ENCODE measurements around the gene BTRC.
A peak's percentile ranks its signal among the peaks of the same experiment; 100 is the strongest.
"Not testable (repeated sequence)": the region's sequence is repeated elsewhere in the genome, so short reads cannot be mapped to it uniquely, and the experiment has no call there.

The BTRC gene

DNA sequence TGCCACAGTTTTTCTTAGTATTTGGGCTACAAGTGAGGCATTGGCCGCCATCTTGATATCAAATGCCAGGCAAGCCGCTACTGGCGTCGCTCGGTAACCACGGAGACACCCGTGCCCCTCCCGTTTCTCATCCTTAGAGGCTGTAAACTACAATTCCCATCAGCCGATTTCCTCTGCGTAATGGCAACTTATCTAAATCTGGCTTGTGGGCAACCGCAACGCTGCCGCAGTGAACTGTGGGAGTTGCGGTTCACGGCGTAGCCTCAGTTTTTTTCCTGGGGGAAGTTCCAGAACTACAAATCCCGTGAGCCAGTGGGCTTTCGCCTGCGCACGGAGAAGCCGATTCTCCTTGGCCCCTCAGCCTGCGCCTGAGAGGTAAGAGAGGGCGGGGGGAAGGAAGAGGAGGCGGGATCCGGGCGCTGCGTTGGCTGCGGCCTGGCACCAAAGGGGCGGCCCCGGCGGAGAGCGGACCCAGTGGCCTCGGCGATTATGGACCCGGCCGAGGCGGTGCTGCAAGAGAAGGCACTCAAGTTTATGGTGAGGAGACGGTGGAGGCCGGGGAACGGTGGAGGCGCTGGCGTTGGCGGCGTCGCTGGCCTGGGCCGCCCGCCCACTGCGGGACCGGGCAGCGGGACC, at the start of gene BTRC:
Gene BTRC, plus strand, starts transcription at position 474 of the 636 bp plus-strand sequence. Its CDS starts 16 bp downstream, at position 490.
- peak; percentile 94 for DNase-seq

DNA sequence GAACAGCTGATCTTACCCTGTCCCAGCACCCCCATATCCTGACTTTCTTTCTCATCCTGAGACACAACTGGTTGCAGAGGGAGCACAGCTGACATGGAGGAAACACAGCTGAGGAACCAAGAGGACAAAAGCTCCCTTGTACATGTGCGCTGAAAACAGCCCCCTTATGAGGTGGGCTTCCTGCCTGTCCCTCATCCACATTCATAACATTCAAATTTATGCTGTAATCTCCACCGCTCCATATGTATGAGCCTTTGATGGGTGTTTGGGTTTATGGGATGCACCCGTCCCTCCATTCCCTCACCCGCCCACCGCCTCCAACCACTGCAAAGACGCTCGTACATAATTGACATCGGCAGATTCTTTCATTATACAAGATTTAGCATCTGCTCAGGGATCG, 49.6 kb upstream of the BTRC start:
- DNase-seq: no peak

DNA sequence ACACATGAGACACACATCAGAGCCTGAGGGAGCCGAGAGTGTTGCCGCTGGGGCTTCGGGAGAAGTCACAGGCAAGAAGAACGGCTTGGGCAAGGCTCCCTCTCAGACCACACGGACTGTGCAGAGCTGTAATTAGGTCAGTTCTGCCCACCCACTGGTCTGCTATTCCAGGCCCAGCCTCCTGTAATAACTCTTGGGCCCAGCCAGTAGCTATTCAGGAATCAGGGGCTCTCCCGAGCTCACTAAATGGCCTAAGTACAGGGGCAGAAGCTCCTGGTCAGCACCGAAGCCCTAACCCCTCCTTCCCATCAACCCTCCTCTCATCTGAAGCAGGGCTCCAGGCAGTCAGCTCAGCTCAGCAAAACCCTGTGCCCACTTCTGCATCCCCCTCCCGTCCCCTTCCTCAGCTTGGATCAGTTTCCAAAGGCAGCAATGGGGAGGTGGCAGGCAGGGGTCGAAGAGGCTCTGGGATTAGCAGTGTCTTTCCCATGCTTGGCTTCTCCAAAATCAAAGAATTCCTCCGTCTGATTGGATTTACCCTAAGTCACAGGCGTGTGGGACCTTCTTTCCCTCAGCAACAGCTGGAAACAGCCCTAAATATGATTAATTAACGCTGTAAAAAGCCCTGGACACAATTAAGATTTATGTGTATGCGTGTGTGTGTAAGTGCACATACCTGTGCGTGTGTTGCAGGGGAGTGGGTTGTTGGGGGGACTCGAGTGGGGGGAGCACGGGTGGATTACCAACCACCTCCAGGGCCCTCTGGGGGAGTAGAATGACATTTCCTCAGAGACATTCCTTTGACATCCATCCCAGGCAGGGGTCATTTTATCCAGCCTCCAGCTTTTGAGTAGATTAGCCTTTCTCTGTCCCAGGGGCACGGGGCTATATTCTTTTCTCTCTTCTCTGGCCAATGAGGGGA, 48.4 kb upstream of the BTRC start:
- no peak for DNase-seq

DNA sequence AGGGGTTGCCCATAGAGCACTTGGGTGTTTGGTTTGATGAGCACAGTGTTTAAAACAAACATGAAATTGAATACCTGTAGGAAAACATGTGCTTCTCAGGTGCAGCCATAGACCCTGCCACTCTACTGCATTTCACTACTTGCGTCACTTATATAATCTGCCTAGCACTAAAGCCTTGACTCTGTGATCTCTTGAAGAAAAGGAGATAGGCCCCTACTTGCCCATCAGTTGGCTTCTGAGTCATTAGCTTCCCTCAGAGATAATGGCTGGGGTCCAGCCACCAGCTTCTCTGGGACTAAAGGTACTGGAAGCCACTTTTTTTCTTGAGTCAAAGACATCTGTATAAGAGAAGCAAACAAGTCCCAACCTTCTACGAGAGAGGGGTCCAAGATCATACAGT, 45.9 kb upstream of the BTRC start:
- DNase-seq: no peak

DNA sequence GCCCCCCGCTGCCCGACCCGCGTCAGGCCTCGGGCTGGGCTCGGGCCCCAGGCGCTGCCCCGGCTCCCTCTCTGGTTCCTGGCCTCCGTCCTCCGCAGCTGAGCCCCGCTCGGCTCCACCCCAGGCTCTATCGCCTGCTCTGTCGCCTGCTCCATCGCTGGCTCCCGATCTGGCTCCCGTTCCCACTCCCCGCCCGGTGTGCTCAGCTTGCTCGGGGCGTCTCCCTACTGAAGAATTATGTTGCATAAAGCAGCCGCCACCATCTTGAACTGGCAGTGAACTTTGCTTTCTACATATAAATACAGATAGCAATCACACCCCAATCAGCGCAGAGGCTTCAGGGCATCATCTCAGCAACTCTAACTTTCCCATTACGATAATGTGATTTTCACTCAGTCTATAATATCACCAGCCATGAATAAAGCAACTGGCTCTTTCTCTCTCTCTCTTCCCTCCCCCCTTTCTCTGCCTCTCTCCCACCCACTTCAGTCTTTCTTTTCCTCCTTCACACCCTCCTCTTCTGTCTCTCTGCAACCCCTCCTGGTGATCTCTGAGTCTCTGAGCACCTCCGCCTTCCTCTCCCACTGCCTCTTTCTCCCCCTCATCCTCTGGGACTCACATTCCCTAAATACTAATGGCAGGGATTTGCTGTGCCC, 43.3 kb upstream of the BTRC start:
- no peak for DNase-seq

DNA sequence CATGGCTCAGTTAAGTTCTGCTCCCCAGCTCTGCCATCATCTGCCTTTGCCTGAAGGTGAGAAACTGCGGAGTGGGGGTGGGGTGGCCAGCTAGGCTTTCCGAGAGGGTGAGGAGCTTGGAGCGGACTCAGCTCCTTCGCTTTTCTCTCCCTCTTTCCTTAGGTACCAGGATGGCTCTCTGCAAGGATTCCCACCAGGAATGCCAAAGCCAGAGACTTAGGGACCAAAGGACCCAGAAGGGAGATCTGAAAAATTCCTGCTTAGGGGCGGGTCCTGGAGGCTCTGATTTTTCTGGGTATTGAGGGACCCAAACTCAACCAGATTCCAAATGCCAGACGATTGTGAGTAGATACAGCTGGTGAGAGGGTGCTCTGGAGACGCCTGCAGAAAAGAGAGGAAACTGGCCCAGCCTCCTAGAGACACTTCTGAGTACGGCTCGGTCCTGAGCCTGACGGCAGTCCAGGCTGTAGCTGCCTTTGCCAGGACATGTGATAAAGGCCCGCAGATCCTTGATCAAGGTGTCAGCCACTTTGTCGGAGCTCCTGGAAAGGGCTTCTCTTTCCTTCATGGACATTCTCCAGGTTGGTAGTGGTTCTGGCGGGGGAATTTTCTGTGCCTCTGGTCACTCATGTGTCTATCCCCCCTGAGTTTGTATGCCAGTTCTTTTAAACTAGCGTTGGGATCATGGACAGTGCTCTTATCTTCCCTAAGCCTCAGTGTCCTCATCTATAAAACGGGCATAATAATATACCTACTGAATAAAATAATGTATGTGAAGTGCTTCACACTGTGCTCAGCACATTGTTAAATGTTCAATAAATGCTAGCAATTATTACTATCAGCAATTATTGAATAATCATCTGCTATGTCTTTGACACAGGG, 42.5 kb upstream of the BTRC start:
- no peak for DNase-seq

DNA sequence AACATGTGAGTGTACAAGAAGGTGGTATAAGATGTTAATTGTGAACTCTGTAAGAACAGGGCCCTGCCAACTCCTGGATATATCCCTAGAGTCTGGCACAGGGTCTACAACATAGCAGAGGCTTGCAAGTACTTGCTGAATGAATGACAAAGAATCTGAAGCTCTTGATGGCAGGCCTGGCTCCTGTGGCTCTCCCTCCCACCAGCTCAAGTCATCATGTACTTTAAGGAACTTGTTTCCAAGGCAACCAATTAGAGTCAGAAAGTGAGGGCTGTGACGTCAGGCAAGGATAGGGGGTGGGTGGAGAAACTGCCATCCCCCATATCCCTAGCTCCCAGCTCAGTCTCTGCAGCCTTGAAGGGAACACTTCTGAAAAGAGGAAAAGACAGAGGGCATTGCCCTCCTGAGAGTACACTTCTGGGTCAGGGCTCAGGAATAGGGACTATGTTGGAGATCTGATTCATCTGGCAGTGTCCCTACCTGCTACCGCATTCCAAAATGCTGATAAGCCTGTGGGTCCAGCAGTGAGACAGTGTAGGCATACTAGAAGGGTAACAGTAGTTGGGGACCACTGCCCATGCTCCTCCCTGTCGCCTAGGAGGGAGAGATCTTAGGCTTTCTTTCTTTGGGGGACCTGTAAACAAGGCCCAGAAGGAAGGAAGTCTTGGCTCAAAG, 34.6 kb upstream of the BTRC start:
- DNase-seq: no peak

DNA sequence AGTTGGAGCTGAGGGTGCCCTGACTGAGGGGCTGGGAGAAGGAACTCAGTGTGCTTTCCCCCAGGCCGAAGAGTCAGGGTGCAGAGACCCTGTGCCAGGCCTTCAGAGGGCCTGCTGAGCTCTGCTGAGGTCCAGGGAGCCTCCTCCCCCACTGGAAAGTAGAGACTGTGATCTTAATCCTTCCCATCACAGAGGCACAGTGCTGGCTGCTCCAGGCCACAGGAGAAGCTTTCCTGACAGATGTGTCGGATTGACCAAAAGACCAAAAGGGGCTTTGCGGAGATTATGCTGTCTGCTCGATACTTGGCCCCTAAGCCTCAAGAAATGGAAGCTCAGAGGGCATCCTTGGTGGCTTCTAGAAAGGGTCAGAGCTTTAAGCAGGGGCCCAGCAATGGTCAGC, 32.9 kb upstream of the BTRC start:
- no peak for DNase-seq

DNA sequence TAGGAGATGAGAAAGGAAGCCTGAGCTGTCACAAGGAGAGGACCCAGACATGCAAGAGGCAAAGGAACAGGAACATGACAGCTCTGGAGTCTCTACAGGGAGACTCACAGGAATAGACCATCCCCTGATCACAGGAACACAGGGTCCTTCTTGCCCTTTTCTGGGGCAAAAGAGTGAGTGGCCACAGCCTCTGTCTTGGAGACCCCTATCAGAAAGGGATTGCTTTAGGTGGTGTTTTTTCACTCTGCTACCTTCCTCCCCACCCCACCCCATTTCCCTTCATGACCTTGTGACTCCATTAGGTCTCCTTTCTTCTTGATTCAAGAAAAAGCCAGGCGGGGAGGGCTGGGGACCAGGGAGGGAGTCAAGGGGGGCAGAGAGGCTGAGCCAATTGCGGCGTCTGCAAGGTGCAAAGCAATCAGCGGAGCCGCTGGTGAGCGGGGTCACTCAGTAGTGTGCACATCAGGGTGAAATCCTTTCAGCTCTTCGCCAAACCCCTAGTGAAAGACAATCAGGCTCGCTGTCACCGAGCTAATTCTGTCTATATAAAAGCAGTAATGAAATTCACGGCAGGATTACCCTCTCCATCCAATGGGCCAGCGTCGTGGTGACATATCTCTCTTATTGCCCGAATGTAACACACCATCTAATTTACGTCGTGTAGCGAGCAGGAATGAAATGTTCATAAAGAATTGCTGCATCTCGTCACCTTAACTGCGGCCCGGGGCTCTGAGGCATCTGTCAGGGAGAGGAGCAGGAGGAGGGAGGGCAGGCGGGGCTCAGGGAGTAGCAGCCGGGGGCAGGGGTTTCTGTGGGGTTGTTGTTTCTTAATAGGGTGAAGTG, 31.5 kb upstream of the BTRC start:
- no peak for DNase-seq

DNA sequence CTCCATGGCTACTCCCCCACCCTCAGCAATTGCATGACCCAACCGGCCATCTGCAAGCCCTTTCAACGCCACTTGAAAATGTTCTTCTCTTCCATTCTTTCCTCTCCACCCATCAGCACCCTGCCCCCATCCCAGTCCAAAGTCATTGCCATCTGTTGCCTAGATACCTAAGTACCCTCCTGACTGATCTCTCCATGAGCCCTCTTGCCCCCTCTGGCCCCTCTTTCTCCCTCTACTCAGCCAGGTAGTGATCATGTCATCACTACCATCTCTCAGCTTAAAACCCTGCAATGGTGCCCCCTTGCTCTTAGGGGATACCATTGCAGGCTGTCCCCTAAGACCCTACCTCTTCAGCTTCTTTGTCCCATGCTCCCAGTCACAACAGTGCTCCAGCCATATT, 30.5 kb upstream of the BTRC start:
- no peak for DNase-seq

DNA sequence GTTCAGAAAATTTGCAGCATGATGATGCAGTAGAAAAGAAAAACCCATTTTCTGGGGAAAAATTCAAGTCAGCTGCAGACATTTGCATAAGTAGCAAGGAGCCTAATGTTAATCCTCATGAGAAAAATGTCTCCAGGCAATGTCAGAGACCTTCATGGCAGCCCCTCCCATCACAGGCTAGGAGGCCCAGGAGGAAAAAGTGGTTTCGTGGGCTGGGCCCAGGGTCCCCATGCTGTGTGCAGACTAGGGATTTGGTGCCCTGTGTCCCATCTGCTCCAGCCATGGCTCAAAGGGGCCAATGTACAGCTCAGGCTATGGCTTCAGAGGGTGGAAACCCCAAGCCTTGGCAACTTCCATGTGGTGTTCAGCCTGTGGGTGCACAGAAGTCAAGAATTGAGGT, 26.5 kb upstream of the BTRC start:
- not testable (repeated sequence) for DNase-seq

DNA sequence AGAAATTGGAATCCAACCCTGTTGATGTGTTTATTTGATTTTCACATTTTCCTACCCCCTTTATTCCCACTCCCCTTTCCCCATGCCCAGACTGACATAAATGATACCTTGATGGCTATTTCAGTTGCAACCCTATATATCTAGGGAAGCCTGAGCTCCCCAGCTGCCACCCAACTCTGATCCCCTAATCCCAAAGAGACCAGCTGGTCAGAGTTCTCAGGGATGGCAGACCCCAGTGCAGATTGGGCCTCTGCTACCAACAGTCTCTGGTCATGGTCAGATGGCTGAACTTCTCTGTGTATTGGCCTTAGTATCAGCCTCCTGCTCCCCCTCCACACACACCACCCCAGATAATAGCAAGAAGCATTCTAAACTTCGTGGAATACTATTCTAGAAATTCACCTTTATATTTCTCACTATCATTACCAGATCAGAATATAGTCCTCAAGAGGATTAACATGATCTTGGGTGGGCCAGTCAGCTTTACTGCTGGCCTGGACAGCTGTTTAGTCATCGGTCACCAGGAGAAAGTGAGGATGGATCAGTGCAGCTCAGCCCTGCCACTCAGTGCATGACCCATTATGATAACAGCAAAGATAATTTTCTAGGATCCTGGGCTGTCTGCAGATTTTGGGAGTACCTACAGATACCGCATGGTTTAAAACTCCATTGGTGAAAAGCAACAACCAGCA, 24.5 kb upstream of the BTRC start:
- DNase-seq: no peak

DNA sequence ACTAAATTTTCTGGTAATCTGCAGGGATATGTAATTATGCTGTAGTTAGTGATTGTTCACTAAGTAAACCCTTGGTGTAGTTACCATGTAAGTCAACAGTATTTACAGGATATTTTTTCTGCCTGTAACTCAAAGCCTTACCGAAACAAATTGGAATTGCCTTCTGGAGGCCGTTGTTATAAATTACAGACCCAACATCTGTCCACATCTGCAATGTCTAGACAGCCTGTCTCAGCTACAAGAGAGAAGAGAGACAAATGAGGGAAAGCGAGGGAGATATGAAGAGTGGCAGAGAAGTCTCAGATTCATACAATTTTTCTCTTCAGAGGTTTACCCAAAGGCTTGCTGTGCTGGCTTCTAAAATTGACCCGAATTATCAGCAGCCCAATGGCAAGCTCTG, 23.7 kb upstream of the BTRC start:
- DNase-seq: no peak

DNA sequence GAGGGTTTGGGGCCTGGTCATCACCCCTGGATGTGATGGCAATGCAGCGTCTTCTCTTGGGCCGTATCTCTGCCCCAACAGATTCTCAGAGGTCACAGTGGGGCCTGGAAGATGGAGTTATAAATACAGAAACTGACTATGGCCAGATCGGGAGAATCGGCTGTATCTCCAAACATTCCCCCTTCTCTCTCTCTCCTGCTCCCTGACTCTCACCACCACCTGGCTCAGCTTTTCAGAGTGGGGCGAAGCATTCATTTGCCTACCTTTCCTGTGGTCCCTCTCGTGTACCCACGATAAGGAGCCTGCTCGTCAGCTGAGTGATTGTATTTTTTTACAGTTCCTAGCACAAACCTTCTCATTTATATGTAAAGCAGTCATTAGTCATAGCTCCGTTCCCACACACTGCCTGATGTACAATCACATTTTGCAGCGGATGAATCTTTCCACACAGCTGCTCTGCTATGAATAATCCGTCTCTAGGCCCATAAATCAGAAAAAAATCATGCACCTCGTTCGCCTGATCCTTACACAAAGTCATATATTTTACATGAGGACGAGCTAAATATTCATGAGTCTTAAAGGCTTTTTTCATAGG, 23.2 kb upstream of the BTRC start:
- no peak for DNase-seq

DNA sequence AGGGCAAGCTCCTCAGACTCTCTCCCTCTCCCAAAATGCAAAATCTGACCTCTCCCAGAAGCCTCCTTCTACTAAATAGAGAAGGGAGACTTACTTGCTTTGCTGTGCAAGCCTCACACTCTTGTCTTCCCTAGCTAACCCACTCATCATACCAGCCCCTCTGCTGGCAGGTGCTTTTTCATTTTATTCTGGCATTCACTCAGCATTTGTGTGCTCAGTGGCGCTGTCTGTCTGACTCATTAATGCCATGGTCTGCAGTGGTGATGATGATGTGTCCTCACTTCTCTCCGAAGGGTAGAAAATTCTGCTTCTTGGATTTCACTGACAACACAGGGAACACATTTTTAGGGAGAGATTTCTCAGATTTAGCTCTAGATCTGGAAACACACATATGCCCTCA, 22.0 kb upstream of the BTRC start:
- DNase-seq: no peak

DNA sequence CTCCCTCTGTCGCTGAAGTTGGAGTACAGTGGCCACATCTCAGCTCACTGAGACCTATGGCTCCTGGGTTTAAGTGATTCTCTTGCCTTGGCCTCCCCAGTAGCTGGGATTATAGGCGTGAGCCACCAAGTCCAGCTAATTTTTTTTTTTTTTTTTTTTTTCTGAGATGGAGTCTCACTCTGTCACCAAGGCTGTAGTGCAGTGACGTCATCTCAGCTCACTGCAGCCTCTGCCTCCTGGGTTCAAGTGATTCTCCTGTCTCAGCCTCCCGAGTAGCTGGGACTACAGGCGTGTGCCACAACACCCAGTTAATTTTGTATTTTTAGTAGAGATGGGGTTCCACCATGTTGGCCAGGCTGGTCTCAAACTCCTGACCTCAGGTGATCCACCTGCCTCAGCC, 19.7 kb upstream of the BTRC start:
- DNase-seq: not testable (repeated sequence)

DNA sequence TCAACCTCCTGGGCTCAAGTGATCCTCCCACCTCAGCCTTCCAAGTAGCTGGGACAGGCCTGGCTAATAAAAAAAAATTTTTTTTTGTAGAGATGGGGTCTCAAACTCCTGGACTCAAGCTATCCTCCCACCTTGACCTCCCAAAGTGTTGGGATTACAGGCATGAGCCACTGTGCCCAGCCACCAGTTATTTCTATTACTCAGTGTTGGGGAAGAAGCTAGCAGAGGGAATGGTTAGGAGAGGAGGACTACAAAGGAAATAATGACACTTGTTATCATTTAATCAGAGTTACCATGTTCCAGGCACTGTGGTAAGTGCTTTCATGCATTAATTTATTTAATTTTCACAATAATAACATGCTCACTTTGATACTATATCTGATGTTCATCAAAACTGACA, 17.6 kb upstream of the BTRC start:
- DNase-seq: no peak

DNA sequence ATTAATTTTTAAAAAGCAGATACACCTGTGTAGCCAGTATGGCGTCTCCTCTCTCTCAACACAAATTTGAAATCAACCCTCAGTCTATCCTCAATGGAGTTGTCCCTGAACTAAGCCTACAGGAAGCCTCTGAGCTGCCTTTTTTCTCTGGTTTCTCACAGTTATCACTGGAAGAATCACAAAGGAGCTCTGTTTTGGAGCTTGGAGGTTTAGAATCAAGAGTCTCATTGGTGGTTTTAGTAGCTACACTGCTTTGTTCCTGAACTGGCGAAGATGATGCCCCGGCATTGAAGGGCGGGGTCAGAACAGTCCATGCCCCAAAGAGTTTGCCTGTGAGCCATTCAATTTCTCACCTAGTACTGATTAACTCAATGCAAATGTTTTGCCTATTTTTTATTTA, 16.1 kb upstream of the BTRC start:
- DNase-seq: no peak

DNA sequence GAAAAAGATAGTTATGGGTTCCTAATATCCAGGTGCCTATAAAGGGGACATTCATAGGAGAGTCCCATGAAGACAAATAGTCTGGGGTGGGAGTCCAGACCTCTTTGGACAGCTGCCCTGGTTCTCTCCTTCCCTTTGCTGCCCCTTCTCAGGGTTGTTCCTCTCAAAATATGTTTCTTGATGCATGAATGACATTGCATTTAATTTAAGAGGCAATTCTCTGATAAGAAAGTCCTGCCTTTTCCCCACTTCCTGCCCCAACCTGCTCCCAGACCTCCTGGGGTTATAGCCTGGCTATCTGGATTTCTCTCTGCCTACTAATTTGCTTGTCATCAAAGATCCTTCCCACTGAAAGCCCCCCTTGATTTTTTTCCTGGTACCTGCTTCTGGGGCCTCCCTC, 12.5 kb upstream of the BTRC start:
- no peak for DNase-seq

DNA sequence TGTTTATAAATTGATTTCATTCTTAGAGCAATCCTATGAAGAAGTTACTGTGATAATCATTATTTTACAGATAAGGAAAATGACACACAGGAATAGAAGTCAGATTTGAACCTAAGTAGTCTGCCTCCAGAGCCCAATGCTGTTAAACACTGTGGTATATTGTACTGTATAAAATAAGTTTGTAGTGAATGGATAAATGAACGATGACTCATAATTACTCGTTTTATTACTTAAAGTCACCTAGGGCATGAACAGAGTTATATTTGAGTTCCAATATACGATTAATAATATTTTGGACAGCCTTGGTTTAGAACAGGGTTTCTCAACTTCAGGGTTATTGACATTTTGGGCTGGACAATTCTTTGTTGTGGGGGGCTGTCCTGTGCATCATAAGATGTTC, 7.8 kb upstream of the BTRC start:
- DNase-seq: no peak

Data from activated effector memory CD4-positive, alpha-beta T cell treated with Interleukin-2 at 50 U/mL for 16 hours (primary cell).